Heart left ventricle (tissue), 16 donors: ENCODE measurements around the gene SGSM2. TPM values are rescaled to one million over a fixed set of nuclear protein-coding genes. Genes with fewer than 3 reads are reported as not detected.

Experiments used
- ATAC-seq, 4 donors: fragments of 200-7000 bp; cut with Tn5 transposase; one replicate each; pipeline ENCODE4 v1.9.1; 2020 to 2022; ENCODE audit warnings: moderate library complexity in 4 of 4, mild to moderate bottlenecking in 3 of 4, moderate number of reproducible peaks in 1 of 4
- DNase-seq, 5 donors: peaks; one replicate each; pipeline ENCODE4 v3.0.0-alpha.2; 2020
- H3K27ac ChIP-seq, 12 donors: fragments of 200-600 bp; sonication (generic) in 4 of 12; one replicate each; pipeline versions ENCODE4 v1.5.0 to v1.8.0; 2016 to 2022; ENCODE audit warnings: mild to moderate bottlenecking in 2 of 12
- H3K27me3 ChIP-seq, 9 donors: fragments of 200-600 bp; sonication (generic) in 2 of 9; one replicate each; pipeline versions ENCODE4 v1.5.1 to v1.8.0; 2016 to 2022; ENCODE audit warnings: mild to moderate bottlenecking in 3 of 9
- H3K36me3 ChIP-seq, 9 donors: fragments of 200-600 bp; sonication (generic) in 2 of 9; one replicate each; pipeline versions ENCODE4 v1.5.0 to v1.8.0; 2018 to 2022; ENCODE audit warnings: mild to moderate bottlenecking in 2 of 9
- H3K4me1 ChIP-seq, 12 donors: fragments of 200-600 bp; sonication (generic) in 4 of 12; one replicate each; pipeline versions ENCODE4 v1.5.0 to v1.8.0; 2016 to 2022; ENCODE audit warnings: mild to moderate bottlenecking in 3 of 12
- H3K4me3 ChIP-seq, 12 donors: fragments of 200-600 bp; sonication (generic) in 4 of 12; one replicate each; pipeline versions ENCODE4 v1.5.0 to v1.8.0; 2017 to 2022; ENCODE audit warnings: mild to moderate bottlenecking in 9 of 12, moderate library complexity in 4 of 12
- H3K9me3 ChIP-seq, 12 donors: fragments of 200-600 bp; sonication (generic) in 4 of 12; one replicate each; pipeline versions ENCODE4 v1.5.0 to v1.8.0; 2016 to 2022; ENCODE audit warnings: mild to moderate bottlenecking in 1 of 12
- POLR2A ChIP-seq, 2 donors: fragments of 450-650 bp; IDR thresholded peaks; one replicate each; pipeline ENCODE4 v1.6.1; 2017; ENCODE audit warnings: antibody characterized with exemption in 2 of 2, mild to moderate bottlenecking in 2 of 2, moderate library complexity in 2 of 2
- WGBS, 4 donors: extraction: QIAGEN DNeasy Blood & Tissue Kit in 2 of 4; methylation state at CpG; one replicate each; pipeline versions ENCODE4 v1.1.5 to v1.1.7; 2013 to 2018; 5-methylcytosine and 5-hydroxymethylcytosine counted together
- intact Hi-C, 10 donors: fragments of 100-400 bp; cut with DNase I; formaldehyde crosslinking; loops; one replicate each; pipeline versions ENCODE4 v1.11.1 to v1.14.2; 2022
- polyA plus RNA-seq, 2 donors: library from polyadenylated mRNA; stranded (reverse); fragments of 200-250 nt; gene quantifications; one replicate each; pipeline ENCODE4 v1.2.3, GENCODE V29; 2013
- total RNA-seq, 9 donors: library from RNA; depleted of rRNA in 2 of 9; stranded (reverse); fragments of >200 nt in 2 of 9; fragmentation: NEBNext Ultra II Directional in 3 of 9; extraction: Animal tissue kit (Norgen Biotek cat#: 25700) in 3 of 9; gene quantifications; one replicate each; pipeline versions ENCODE4 v1.1.0 to v1.2.4, GENCODE V29; 2016 to 2023
- TF ChIP-seq, protein P1 (sequence below), 12 donors: fragments of 200-600 bp; sonication (generic) in 4 of 12; IDR thresholded peaks; one replicate each; pipeline versions ENCODE4 v1.5.0 to v1.8.0; 2018 to 2022; ENCODE audit warnings: antibody characterized with exemption in 12 of 12, mild to moderate bottlenecking in 5 of 12
- donor health status: ischemic (EF 13 %, LVEDD 7.1; RV severe dilation, severe dysfunction).
- donor health status: healthy with polysubstance abuse.
- donor health status: DM: no; HTN: yes; CAD: no.
- donor health status: DM: no; HTN: no; CAD: no.
- donor health status: ischemic (EF 25% LVEDD 6.9; RV normal size, moderate dysfunction).
- donor health status: ischemic (EF 25% LVEDD 5.7; RV mildly dilated, moderate dysfunction).
- donor health status: healthy.
- donor health status: DM: yes; HTN: yes; CAD: no.
- donor health status: ischemic (EF 35%, LVEDD 5.7; RV mildly dilated, moderate dysfunction).
- donor health status: nonischemic (EF 11% LVEDD 7.7; RV severe dilation, severe dysfunction).
- donor health status: DM: yes; HTN: yes; CAD: no.
- donor health status: PGD.
- donor health status: ischemic (EF 29% LVEDD 5.4; RV normal size, mild dysfunction).
- donor health status: nonischemic (EF 23%, LVEDD 6.1; RV moderate dilation, normal function).

Gene SGSM2
- total and polyA plus RNA-seq, 11 donors: 17.0 to 35.1 (median 22.3) TPM

DNA sequence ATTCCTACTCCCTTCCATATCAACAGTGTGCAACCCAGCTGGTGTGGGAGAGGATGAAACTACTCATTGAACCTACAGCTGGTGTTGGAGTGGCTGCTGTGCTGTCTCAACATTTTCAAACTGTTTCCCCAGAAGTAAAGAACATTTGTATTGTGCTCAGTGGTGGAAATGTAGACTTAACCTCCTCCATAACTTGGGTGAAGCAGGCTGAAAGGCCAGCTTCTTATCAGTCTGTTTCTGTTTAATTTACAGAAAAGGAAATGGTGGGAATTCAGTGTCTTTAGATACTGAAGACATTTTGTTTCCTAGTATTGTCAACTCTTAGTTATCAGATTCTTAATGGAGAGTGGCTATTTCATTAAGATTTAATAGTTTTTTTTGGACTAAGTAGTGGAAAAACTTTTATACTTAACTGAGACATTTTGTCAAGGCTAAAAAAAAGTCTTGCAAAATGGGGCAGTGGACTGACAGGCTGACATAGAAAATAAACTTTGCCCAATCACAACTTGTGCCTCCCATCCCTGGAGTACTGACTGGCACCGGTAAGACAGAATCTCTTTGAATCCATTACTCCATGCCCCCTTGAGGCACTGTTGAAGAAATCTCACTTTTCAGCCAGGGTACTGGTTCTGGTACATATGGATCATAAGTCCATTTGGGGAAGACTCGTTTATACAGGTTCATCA, 13.5 kb upstream of the SGSM2 start:
- Histone ChIP-seq H3K36me3 (peaks cover 0 to 94% (median 81%) of the 10 kb centered on the region in 9 donors), H3K9me3 (no peaks in the 10 kb centered on the region), H3K4me1 (no peaks in the 10 kb centered on the region), H3K27ac (no peak overlapping the region), H3K27me3 (no peaks in the 10 kb centered on the region), H3K4me3 (no peak overlapping the region)
- no peak for TF ChIP-seq POLR2A (IDR thresholded peaks at IDR 0.05)
- TF ChIP-seq, protein P1, sequence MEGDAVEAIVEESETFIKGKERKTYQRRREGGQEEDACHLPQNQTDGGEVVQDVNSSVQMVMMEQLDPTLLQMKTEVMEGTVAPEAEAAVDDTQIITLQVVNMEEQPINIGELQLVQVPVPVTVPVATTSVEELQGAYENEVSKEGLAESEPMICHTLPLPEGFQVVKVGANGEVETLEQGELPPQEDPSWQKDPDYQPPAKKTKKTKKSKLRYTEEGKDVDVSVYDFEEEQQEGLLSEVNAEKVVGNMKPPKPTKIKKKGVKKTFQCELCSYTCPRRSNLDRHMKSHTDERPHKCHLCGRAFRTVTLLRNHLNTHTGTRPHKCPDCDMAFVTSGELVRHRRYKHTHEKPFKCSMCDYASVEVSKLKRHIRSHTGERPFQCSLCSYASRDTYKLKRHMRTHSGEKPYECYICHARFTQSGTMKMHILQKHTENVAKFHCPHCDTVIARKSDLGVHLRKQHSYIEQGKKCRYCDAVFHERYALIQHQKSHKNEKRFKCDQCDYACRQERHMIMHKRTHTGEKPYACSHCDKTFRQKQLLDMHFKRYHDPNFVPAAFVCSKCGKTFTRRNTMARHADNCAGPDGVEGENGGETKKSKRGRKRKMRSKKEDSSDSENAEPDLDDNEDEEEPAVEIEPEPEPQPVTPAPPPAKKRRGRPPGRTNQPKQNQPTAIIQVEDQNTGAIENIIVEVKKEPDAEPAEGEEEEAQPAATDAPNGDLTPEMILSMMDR (IDR thresholded peaks at IDR 0.05): no peak
- DNase-seq (no peak), ATAC-seq (peak in 2 of 4 donors; percentile 27 to 30)
- intact Hi-C loops: no loop called here
- 64 to 80% (median 73%) methylated on average over 2 of the region's 2 CpGs for WGBS, 4 donors

DNA sequence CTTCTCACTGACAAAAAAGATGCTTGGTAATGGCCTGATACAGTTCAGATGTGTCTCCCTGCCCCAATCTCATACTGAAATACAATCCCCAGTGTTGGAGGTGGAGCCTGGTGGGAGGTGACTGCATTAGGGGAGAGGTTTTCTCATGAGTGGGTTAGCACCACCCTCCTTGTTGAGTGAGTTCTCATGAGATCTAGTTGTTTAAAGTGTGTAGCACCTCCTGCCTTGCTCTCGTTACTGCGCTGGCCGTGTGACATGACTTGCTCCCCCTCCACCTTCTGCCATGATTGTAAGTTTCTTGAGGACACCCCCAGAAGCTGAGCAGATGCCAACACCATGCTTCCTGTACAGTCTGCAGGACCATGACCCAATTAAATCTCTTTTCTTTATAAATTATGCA, 6.0 kb upstream of the SGSM2 start:
- H3K4me1 ChIP-seq: peaks cover 0 to 19% (median 10%) of the 10 kb centered on the region in 12 donors
- H3K27me3 ChIP-seq: no peaks in the 10 kb centered on the region
- ATAC-seq (no peak), DNase-seq (no peak)
- peaks cover 0 to 92% (median 88%) of the 10 kb centered on the region in 9 donors for H3K36me3 ChIP-seq
- no peaks in the 10 kb centered on the region for H3K9me3 ChIP-seq
- intact Hi-C loops: no loop called here
- H3K4me3 ChIP-seq: no peak overlapping the region
- no peak for TF ChIP-seq POLR2A (IDR thresholded peaks at IDR 0.05)
- TF ChIP-seq, protein P1 (IDR thresholded peaks at IDR 0.05): no peak
- H3K27ac ChIP-seq: no peak overlapping the region
- WGBS, 4 donors: 55 to 74% (median 67%) methylated on average over 3 of the region's 3 CpGs

DNA sequence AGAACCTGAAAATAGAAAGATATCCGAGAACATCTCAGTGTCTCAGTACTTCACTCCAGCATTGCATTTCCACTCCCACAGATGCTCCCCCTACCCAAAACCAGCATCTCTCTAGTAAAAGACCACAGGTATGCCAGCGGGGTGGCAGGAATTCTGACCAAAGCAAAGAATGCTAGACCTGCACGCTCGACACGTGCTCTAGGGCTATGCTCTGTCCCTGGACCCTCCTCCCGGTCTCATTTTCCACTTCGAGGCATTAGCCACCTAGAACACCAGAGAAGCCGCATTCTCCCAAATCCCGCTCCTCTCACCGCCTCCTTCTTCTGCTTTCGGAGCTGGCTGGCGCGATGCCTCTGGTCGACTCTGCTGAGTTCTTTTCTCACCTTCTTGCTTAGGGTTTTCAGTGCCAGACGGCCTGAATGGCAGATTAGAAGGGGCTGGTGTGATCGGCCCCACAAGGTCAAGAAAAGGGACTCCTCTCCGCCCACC, 1.5 kb upstream of the SGSM2 start:
- intact Hi-C loops: no loop called here
- H3K36me3 ChIP-seq: peaks cover 0 to 47% (median 43%) of the 10 kb centered on the region in 9 donors
- DNase-seq (no peak), ATAC-seq (no peak)
- no peaks in the 10 kb centered on the region for H3K27me3 ChIP-seq
- TF ChIP-seq POLR2A (IDR thresholded peaks at IDR 0.05): no peak
- TF ChIP-seq, protein P1 (IDR thresholded peaks at IDR 0.05): no peak
- 2 to 4% (median 3%) methylated on average over 17 of the region's 17 CpGs for WGBS, 4 donors
- H3K9me3 ChIP-seq: no peaks in the 10 kb centered on the region
- H3K4me3 ChIP-seq: peak overlapping the region; percentile 70 to 96 (median 88)
- H3K4me1 ChIP-seq: peaks cover 0 to 31% (median 17%) of the 10 kb centered on the region in 12 donors
- H3K27ac ChIP-seq: peak overlapping the region in 10 of 12 donors; percentile 68 to 95 (median 82)

- Histone ChIP-seq H3K36me3 (peaks cover 0 to 42% (median 39%) of the 10 kb centered on the region in 9 donors), H3K4me3 (peak within 1 kb of the TSS; percentile 70 to 96 (median 88)), H3K27me3 (no peaks in the 10 kb centered on the region), H3K4me1 (peaks cover 0 to 31% (median 17%) of the 10 kb centered on the region in 12 donors), H3K27ac (peak within 1 kb of the TSS; percentile 6 to 95 (median 82)), H3K9me3 (no peaks in the 10 kb centered on the region)
- peak; percentile 92 to 95 (median 93) for DNase-seq
- 0 to 1% (median 0%) methylated on average over 20 to 48 of the region's 48 CpGs for WGBS, 4 donors
- intact Hi-C loops: no loop called here
- peak; percentile 95 to 99 (median 96) for ATAC-seq
- TF ChIP-seq POLR2A (IDR thresholded peaks at IDR 0.05): peak; percentile 39 to 88
- TF ChIP-seq, protein P1 (IDR thresholded peaks at IDR 0.05): peak in 8 of 12 donors; percentile 14 to 57 (median 32)
Observed at GRCh38 chr17:2336215-2336851, 968 bp upstream of the SGSM2 start, which contains the start of gene TSR1. Gene TSR1 (minus strand): TSS chr17:2336457. CDS start chr17:2336427, 30 bp downstream.
